ENCODE results near the gene NCBP2.

DNA sequence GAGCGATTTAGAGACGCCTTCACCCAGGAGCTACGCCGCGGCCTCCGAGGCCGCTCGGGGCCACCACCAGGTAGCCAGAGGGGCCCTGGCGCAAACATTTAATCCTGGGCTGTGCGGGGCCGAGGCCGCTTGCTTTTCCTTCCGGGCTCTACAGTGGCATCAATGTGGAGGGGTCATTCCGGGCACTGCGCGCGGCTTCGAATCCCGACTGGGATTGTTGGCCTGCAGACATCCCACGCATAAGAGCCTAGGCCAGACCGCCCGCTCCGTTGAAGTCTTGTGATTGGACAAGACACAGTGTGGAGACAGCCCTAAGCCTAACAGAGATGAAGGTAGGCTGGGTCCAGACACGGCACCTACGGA is 568 bp upstream of the NCBP2 start:
- TF ChIP-seq, protein P1, sequence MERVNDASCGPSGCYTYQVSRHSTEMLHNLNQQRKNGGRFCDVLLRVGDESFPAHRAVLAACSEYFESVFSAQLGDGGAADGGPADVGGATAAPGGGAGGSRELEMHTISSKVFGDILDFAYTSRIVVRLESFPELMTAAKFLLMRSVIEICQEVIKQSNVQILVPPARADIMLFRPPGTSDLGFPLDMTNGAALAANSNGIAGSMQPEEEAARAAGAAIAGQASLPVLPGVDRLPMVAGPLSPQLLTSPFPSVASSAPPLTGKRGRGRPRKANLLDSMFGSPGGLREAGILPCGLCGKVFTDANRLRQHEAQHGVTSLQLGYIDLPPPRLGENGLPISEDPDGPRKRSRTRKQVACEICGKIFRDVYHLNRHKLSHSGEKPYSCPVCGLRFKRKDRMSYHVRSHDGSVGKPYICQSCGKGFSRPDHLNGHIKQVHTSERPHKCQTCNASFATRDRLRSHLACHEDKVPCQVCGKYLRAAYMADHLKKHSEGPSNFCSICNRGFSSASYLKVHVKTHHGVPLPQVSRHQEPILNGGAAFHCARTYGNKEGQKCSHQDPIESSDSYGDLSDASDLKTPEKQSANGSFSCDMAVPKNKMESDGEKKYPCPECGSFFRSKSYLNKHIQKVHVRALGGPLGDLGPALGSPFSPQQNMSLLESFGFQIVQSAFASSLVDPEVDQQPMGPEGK (CRISPR knock-in tag; IDR thresholded peaks at IDR 0.05; ENCODE audit: borderline replicate concordance), result no peak
- TF ChIP-seq RARB (CRISPR knock-in tag; IDR thresholded peaks at IDR 0.05), result no peak
- no peak for TF ChIP-seq SNAI2 (CRISPR knock-in tag; IDR thresholded peaks at IDR 0.05)
- no peak for TF ChIP-seq GLIS3 (CRISPR knock-in tag; IDR thresholded peaks at IDR 0.05)
- no peak for TF ChIP-seq ZFP3 (CRISPR knock-in tag; IDR thresholded peaks at IDR 0.05)
- TF ChIP-seq OSR1 (CRISPR knock-in tag; IDR thresholded peaks at IDR 0.05), result no peak
- TF ChIP-seq, protein P2, sequence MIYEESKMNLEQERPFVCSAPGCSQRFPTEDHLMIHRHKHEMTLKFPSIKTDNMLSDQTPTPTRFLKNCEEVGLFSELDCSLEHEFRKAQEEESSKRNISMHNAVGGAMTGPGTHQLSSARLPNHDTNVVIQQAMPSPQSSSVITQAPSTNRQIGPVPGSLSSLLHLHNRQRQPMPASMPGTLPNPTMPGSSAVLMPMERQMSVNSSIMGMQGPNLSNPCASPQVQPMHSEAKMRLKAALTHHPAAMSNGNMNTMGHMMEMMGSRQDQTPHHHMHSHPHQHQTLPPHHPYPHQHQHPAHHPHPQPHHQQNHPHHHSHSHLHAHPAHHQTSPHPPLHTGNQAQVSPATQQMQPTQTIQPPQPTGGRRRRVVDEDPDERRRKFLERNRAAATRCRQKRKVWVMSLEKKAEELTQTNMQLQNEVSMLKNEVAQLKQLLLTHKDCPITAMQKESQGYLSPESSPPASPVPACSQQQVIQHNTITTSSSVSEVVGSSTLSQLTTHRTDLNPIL (CRISPR knock-in tag; IDR thresholded peaks at IDR 0.05; ENCODE audit: low read depth), result no peak
- no peak for TF ChIP-seq ZNF565 (CRISPR knock-in tag; conservative IDR thresholded peaks at IDR 0.05; ENCODE audit: low read depth)
- TF ChIP-seq ZNF70 (CRISPR knock-in tag; IDR thresholded peaks at IDR 0.05), result no peak
- no peak for TF ChIP-seq ARNTL (CRISPR knock-in tag; IDR thresholded peaks at IDR 0.05; ENCODE audit: borderline replicate concordance, low read depth)
- TF ChIP-seq BACH2 (CRISPR knock-in tag; IDR thresholded peaks at IDR 0.05; ENCODE audit: borderline replicate concordance), result no peak
- no peak for TF ChIP-seq ZC3H10 (CRISPR knock-in tag; IDR thresholded peaks at IDR 0.05)
- TF ChIP-seq ZFP30 (CRISPR knock-in tag; IDR thresholded peaks at IDR 0.05), result no peak
